NCI-H2029 (cell line): ENCODE measurements around the gene MUC4.
A peak's percentile ranks its signal among the peaks of the same experiment; 100 is the strongest.
"Not testable (repeated sequence)": the region's sequence is repeated elsewhere in the genome, so short reads cannot be mapped to it uniquely, and the experiment has no call there.

Source experiments
- DNase-seq: peaks from one replicate; lab custom pipeline; 2025; lab: John Stamatoyannopoulos, UW

Gene MUC4

DNA sequence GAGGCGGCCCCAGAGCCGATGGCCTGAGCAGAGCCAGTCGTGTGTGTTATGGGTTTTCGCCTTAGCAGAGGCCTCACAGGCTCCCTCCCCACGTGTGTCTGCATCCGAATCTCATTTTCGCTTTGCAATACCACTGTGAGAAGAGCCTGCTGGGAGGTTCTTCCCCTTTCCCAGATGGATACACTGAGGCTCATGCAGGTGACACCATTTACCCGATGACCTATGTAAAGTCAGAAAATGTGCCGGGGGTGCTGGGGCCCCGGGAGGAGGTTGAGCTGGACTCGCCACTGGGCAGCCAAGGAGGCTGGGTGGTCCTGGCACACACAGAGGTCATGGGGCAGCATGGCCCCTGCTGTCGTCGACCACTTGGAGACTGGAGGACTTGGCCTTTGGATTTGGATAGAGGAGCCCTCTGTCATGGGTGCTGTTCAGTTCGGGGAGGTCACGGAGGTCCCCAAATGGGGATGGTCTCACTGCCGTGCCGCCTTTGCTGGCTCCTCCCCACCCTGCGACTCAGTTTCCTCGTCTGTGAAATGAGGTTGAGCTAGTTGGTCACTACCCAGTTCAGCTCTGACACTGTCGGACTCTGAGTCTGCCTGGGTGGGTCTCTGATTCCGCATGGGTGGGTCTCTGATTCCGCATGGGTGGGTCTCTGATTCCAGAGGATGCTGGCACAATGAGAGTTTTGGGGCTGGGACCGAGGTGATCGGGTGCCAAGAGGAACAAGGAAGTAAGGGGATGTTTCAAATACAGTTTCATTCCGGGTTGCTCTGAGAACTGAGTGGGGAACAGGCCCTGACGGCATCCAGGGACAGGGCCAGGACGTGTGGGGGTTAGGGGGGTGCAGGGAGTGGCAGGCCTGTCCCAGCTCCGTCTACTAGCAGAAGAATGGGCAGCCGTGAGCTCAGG is 23.2 kb upstream of the MUC4 start:
- DNase-seq: no peak

DNA sequence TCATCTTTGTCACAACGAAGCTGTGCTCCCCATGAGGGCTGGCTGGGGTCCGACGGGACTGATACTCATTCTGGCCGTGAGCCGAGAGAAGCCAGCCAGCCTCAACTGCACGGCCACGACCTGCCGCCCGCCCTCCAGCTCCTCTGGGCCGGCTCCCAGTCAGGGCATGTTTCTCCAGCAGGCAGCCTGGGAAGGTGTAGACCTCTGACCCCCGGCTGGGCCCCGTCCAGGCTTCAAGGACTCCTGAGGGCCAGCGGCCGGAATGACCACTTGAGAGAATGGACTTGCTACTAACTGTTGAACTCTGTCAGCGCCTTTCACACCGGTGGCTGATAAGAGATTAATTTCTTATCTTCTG is 18.1 kb upstream of the MUC4 start:
- no peak for DNase-seq

DNA sequence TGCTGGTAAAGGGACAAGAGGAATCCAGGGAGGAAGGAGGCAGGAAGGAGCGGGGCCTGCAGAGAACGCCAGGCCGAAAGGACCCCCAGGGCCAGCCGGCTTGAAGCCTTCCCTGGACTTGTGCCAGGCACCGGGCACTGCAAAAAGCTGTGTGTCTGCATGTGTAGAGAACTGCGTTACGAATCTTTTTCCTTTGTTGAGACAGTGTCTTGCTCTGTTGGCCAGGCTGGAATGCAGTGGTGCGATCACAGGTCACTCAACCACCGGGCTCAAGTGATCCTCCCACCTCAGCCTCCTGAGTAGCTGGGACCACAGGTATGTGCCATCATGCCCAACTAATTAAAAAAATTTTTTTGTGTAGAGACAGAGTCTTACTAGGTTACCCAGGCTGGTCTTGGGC is 17.0 kb upstream of the MUC4 start:
- no peak for DNase-seq

DNA sequence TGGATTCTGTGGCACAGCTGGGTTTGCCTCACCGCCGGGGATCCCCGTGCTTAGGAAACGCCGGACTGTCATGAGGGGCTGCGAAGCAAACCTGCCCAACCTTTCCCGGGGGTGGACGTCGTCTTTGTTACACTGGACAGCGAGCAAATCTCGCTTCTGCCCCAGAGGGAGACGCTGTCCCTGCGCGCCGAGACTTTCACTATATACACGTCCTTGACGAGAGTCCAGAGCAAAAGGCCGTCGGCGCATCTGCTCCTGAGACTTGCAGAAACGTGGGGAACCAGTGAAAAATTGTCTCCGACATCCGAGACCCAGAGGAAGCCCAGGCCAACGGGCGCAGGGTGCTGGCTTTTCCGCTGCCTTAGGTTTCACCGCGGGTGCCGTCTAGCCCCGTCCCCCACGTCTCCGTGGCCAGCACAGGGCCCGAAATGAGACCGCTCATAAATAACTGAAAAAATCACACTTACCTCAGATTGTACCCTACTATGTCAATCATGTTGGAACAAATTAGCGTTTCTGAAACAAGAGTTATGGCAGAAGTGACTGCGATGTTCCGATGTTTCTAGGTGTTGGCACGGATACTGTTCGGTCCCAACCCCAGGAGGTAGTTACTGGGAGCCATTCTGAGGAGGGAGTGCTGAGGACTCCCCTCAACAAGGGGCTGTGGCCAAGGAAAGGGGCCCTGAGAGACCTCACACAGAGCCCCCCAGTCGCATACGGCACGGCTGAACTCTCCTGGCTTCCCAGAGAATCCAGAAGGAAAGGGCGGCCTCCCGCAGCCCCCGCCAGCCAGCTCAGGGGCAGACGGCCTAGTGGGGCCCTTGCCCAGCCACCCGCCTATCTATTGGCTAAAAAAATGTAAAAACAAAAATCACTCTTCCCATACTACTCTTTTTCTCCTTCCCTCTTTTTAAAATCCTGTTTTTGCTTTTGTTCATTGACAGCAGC is 14.4 kb upstream of the MUC4 start:
- DNase-seq: no peak

DNA sequence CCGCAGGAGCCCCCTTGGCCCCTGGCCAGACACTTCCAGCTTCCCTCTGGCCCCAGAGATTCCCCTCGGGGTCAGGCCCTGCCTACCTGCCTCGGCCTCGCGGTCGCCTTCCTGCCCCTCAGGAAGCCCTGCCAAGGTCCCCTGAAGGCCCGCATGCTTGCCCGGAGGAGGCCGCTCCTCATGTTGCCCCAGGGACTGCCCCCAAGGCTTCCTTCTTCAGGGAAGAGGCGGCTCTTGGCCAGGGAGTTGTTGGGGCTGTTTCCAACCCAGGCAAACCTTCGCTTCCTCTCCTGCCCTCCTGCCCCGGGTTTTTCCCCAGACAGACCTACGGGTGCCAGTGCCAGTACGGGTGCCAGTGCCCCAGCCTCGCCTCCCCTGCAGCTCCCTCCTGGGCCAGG is 13.5 kb upstream of the MUC4 start:
- no peak for DNase-seq

DNA sequence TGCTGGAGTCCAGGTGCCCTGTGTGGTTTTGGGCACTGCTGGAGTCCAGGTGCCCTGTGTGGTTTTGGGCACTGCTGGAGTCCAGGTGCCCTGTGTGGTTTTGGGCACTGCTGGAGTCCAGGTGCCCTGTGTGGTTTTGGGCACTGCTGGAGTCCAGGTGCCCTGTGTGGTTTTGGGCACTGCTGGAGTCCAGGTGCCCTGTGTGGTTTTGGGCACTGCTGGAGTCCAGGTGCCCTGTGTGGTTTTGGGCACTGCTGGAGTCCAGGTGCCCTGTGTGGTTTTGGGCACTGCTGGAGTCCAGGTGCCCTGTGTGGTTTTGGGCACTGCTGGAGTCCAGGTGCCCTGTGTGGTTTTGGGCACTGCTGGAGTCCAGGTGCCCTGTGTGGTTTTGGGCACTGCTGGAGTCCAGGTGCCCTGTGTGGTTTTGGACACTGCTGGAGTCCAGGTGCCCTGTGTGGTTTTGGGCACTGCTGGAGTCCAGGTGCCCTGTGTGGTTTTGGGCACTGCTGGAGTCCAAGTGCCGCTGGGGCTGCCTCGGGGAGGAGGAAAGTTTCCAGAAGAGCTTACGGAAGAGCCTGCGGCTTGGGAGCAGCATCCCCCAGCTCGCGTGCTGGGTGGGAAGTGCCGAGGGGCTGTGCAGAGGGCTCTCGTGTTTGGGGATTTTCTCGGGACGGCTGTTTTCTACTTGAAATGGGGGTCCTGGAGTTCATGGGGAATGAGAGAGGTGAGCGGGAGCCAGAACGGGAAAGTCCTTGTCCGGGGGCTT is 12.9 kb upstream of the MUC4 start:
- not testable (repeated sequence) for DNase-seq

DNA sequence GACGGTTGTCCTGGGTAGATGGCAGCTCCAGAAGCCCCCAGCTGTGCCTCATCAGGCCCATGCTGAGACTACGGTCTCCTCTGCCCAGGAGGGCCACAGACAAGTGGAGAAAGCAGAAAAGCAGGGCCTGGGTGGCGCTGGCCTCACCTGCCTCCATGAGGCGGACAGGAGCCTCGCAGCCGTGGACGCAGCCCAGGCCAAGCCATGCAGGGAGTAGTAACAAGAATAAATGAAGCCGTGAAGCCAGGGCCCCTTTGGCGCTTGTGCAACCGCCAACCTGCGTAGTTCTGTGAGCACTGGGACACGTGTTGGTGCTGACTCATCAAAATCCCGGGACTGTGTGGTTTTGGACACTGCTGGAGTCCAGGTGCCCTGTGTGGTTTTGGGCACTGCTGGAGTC is 12.3 kb upstream of the MUC4 start:
- no peak for DNase-seq

DNA sequence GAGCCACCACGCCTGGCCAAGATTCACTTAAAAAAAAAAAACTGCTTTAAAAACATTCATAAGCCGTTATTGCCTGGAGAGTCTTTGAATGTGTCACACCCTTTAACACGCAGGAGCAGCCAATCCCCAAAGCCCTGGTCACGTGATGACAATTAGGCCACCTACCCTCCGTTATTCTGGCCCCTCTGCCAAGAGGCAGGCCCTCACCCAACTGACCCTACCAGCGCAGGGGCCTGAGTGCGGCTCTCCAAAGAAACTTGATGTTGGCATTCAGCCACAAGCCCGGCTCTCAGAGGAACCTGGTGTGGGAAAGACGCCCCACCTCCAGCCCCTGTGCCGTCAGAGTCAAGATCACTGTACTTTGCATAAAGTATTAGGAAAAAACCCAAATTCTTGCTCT is 11.6 kb upstream of the MUC4 start:
- peak; percentile 25 for DNase-seq

DNA sequence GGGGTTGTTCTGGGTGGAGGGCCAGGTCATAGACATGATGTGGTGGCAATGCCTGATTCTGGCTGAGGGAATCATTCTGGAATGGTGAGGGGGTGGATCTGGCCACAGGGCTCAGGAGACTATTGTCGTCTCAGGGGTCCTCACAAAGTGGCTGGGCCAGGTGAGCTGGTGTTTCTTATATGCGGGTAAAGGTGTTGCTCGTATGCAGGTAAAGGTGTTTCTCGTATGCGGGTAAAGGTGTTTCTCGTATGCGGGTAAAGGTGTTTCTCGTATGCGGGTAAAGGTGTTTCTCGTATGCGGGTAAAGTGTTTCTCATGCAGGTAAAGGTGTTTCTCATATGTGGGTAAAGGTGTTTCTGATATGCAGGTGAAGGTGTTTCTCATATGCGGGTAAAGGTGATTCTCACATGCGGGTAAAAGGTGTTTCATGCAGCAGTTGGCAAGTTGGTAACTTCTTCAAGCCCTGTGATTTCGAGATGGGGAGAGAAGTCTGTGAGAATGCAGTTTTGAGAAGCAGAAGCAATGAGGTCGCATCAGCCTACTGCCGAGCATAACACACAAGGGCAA is 10.5 kb upstream of the MUC4 start:
- no peak for DNase-seq

DNA sequence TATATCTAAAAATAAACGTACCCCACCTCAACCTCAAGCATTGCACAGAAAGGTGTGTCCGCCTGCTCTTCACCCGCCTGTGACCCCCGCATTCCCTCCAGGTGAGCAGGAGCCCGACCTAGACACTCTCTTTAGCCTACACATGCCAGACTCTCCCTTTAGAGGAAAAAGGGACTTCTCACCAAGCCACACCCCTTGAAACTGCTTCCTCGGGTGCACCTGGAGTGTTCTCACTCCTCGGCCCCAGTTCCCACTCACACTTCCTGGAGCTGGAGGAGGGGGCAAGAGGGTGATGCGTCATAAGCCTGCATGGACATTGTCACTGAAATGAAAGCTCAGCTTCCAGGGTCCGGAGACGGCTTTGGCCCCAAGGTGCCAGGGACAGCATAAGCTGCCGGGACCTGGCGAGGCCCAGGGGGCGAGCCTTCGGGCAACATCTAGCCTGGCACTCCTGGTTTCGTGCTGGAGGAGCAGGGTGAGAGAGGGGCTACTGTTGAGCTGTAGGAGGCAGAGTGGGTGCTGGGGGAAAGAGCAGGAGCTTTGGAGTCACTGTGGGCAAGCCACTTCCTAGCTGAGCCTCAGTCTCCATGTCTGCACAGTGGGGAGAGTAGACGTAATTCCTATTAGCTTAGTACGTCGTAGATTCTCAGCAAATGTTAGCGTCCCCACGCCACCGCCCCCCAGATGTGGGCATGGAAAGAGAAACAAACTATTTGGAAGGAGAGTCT is 9.8 kb upstream of the MUC4 start:
- DNase-seq: no peak

DNA sequence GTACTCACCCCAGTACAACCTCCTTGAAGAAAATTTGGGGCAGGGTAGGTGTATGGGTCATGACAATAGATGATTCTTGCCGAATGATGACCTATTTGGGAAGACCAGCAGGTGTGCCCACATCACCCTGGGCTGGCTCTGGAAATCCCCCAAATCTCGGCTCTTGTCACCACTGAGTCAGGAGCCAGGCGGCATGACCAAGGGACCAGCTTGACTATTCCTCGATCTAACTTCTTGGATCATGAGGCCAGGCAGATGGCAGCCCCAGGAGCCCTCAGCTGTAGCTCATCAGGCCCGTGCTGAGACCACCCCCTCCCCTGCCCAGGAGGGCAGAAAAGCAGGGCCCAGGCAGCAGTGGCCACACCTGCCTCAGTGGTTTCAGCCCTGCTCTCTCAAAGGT is 9.2 kb upstream of the MUC4 start:
- no peak for DNase-seq

DNA sequence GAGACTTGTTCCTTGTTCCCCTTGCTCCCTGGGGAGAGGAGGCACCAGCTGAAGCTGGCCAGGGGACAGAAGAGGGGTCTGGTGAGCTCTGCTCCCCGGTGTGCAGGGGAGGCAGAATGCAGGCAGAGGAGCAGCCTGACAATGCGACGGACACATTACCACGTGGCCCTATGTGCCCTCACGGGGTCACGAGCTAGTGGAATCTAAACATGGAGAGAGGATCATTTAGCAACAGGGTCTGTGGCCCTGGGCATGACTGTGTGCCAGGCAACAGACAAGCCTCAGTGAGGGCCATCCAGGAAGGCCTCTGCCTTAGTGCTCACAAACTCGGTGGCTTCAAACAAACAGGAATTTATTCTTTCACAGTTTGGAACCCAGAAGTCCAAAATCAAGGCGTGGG is 8.5 kb upstream of the MUC4 start:
- no peak for DNase-seq

DNA sequence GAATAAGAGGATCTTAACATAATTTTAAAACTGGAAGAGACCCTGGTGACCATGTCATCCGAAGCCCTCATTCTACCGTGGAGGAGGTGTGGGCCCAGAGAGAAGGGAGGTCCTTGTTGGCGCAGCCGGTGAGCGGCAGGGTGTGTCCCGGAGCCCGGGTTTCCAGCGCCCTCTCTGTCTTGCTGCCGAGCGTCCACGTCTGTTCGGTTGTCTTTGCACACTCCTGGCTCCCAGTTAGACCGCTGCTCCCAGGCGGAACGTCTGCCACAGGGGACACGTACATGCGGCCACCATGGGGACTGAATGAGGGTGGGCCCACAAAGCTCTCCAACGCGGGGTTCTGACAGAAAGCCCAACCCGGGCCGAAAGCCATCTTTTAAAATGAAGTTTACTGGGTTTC is 6.6 kb upstream of the MUC4 start:
- DNase-seq: no peak

DNA sequence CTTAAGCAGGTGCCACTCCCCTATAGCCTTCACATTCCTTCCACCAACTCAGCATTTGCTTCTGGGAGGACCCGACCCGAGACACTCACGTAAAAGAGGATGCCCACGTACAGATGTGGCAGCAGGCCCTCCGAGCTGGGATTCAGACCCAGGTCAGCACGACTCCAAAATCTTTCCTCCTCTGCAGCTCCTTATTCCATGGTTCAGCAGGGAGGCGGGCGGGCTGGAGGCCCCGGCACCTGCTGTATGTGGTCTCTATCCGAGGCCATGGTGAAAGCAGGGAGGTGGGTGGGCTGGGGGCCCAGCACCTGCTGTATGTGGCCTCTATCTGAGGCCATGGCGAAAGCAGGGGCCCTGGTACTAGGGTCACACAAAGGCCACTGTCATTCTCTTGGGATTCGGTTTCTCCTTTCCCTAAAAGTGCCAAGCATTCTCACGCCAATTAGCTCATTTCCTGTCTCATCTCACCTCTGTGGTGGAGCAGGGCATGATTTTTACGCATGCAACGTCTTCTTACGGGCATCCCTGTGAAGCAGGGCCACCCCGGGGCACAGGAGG is 5.9 kb upstream of the MUC4 start:
- DNase-seq: no peak

DNA sequence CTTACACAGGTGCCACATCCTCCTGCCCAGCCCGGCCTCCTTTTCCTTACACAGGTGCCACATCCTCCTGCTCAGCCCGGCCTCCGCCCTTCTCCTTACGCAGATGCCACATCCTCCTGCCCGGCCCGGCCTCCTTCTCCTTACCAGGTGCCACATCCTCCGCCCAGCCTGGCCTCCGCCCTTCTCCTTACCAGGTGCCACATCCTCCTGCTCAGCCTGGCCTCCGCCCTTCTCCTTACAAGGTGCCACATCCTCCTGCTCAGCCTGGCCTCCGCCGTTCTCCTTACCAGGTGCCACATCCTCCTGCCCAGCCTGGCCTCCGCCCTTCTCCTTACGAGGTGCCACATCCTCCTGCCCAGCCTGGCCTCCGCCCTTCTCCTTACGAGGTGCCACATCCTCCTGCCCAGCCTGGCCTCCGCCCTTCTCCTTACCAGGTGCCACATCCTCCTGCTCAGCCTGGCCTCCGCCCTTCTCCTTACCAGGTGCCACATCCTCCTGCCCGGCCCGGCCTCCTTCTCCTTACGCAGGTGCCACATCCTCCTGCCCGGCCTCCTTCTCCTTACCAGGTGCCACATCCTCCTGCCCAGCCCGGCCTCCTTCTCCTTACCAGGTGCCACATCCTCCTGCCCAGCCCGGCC is 4.7 kb upstream of the MUC4 start:
- not testable (repeated sequence) for DNase-seq

DNA sequence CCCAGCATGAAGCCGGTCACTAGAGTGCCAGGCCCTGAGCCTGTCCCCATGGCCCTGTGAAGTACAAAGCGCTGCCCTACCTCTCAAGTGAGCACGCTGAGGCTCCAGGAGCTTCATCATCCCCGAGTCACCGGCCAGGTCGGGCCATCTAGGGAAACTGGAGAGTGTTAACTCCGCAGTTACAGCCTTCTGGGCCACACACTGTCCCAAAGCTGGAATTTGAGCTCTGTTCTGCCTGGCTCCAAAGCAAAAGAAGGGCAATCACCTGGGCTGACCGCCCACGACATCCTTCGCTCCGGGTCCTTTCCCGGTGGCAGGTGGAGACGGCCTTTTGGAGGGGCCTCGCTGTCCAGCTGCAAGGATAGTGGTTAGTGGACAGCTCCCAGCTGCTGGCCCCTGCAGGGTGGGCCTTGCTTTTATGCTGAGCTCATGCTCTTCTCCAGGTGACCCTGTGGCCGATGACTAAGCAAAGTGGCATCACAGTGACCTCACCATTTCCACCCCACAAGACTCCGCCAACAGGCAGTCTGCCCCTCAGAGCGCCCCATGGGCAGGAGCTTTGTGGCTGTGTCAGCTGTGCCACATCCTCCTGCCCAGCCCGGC is 3.5 kb upstream of the MUC4 start:
- DNase-seq: no peak

DNA sequence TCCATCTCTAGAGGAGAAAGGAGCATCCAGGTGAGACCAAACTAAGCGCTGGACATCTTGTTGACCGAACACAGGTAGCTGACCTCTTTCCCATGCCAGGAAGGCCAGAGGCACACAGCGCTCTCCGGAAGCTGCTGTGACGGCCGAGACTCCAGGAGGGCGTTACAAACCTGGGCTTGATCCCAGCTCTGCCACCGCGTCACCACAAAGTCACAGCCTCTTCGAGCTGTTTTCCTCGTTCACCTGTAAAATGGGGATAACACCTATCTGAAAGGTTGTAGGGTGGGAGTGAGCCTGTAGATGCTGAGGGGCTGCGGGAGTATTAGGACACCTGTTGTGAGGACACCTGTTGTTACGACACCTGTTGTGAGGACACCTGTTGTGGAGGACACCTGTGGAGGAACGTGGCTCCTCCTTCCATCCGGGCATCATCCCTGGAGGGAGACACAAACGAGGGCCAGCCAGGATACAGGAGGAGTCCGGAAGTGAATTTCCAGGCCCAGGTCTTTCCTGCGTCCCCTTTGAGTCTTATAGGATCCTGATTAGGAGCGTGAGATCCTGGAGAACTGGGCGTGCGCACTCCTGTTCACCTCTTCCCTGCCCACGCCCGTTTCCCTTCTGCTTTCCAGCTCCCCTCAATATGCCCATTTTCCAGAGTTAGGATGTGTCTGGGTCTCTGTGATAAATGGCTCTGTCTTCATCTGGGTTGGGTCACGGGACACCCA is 2.3 kb upstream of the MUC4 start:
- no peak for DNase-seq

DNA sequence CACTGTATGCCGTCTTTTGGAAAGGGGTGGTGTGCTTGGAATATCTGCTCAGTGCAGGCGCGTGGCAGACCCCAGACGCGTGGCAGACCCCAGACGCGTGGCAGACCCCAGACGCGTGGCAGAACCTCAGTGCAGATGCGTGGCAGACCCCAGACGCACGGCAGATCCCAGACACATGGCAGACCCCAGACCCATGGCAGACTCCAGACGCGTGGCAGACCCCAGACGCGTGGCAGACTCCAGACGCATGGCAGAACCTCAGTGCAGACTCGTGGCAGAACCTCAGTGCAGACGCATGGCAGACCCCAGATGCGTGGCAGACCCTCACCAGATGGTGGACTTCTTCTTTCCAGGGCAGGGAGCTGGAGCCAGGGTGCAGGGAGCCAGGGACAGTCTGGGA is 637 bp upstream of the MUC4 start:
- DNase-seq: no peak

DNA sequence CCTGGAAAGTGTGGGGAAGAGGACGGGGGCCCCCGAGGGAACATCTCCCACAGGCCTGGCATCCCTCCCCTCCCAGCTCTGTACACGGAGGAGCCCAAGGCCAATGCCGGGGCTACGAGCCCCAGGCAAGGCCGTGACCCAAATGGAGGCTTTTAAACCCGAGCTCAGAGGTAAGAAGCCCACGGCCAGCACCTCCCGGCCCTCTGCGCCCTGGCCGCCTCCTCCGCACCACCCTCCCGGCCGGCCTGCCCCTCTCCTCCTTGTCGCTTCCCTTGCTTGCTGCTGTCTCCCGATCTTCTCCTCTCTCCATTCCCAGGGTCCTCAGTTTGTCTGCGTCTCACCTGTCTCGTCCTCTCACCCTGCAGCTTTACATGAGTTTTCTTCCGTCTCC is 1.3 kb downstream of the MUC4 start:
- no peak for DNase-seq
